SK-N-SH (cell line): ENCODE data around the gene CATSPER4. TPM values are rescaled to one million over a fixed set of nuclear protein-coding genes. Genes with fewer than 3 reads are reported as not detected.

Source experiments
- CTCF ChIA-PET: fragments of 300-600, 350-600 bp; formaldehyde crosslinking; extraction: SDS; loops from one replicate; lab custom pipeline; 2021; lab: Yijun Ruan, JAX
- POLR2A ChIA-PET: fragments of 350-600 bp; sonication (Branson Sonifier 250); formaldehyde crosslinking; extraction: SDS; loops from one replicate; lab custom pipeline; 2020; ENCODE audit warnings: antibody characterized with exemption, inconsistent platforms; lab: Yijun Ruan, JAX
- DNase-seq: peaks from one replicate; pipeline ENCODE4 v3.0.0; 2012
- H2AFZ ChIP-seq: fragments of 200-600 bp; sonication (generic); 2 replicates; pipeline ENCODE4 v1.8.1; 2016; ENCODE audit warnings: antibody characterized with exemption, mild to moderate bottlenecking, low read depth
- H3F3A ChIP-seq: fragments of 200-600 bp; sonication (generic); replicated peaks from 2 replicates; pipeline ENCODE3; 2016; ENCODE audit warnings: antibody characterized with exemption, mild to moderate bottlenecking; ENCODE audit not compliant: insufficient read depth
- H3K27ac ChIP-seq, 2 experiments: fragments of 200-500 bp in 1 of 2; fragments of 200-600 bp in 1 of 2; sonication (Bioruptor generic) in 1 of 2; sonication (generic), shearing (Covaris generic) in 1 of 2; 2 replicates each; pipeline versions ENCODE4 v1.5.1 to v1.6.1; 2014 to 2016; ENCODE audit warnings: low read depth in 2 of 2, inconsistent platforms in 1 of 2, low read length in 1 of 2, mild to moderate bottlenecking in 1 of 2, mixed read lengths in 1 of 2
- H3K27me3 ChIP-seq: fragments of 200-600 bp; sonication (generic), shearing (Covaris generic); 2 replicates; pipeline ENCODE4 v1.6.1; 2016; ENCODE audit warnings: mixed run types; ENCODE audit not compliant: insufficient read depth
- H3K36me3 ChIP-seq, 2 experiments: fragments of 200-500 bp in 1 of 2; fragments of 200-600 bp in 1 of 2; sonication (Bioruptor generic) in 1 of 2; sonication (generic) in 1 of 2; replicated peaks in 1 of 2; 2 replicates each; pipeline versions ENCODE3 to v1.5.1; 2014 to 2016; ENCODE audit warnings: low read length in 1 of 2, mild to moderate bottlenecking in 1 of 2; ENCODE audit not compliant: insufficient read depth in 2 of 2, control insufficient read depth in 1 of 2
- H3K4me1 ChIP-seq, 2 experiments: fragments of 200-500 bp in 1 of 2; fragments of 200-600 bp in 1 of 2; sonication (Bioruptor generic) in 1 of 2; sonication (generic), shearing (Covaris generic) in 1 of 2; 2 replicates each; pipeline versions ENCODE4 v1.5.1 to v1.6.1; 2014 to 2016; ENCODE audit warnings: low read depth in 1 of 2, low read length in 1 of 2, mixed run types in 1 of 2; ENCODE audit not compliant: insufficient read depth in 2 of 2, control insufficient read depth in 1 of 2
- H3K4me2 ChIP-seq: fragments of 200-600 bp; sonication (generic), shearing (Covaris generic); 2 replicates; pipeline ENCODE4 v1.6.1; 2017; ENCODE audit warnings: mixed run types
- H3K4me3 ChIP-seq, 2 experiments: fragments of 200-500 bp in 1 of 2; fragments of 200-600 bp in 1 of 2; sonication (Bioruptor generic) in 1 of 2; sonication (generic), shearing (Covaris generic) in 1 of 2; 2 replicates each; pipeline versions ENCODE4 v1.5.1 to v1.8.1; 2014 to 2016; ENCODE audit warnings: low read depth in 2 of 2, inconsistent platforms in 1 of 2, low read length in 1 of 2, mild to moderate bottlenecking in 1 of 2, mixed read lengths in 1 of 2, moderate library complexity in 1 of 2
- H3K79me2 ChIP-seq: fragments of 200-600 bp; sonication (generic); 2 replicates; pipeline ENCODE4 v1.8.1; 2017; ENCODE audit warnings: mild to moderate bottlenecking; ENCODE audit not compliant: insufficient read depth
- H3K9ac ChIP-seq: fragments of 200-600 bp; sonication (generic); 2 replicates; pipeline ENCODE4 v1.6.1; 2017; ENCODE audit warnings: mixed run types
- H3K9me2 ChIP-seq: fragments of 200-600 bp; sonication (generic); 2 replicates; pipeline ENCODE4 v1.6.1; 2017; ENCODE audit warnings: mixed run types
- H3K9me3 ChIP-seq: fragments of 200-600 bp; sonication (generic); 2 replicates; pipeline ENCODE4 v1.6.1; 2017; ENCODE audit warnings: mixed run types, mild to moderate bottlenecking, moderate library complexity
- H4K20me1 ChIP-seq: fragments of 200-600 bp; sonication (generic); 2 replicates; pipeline ENCODE4 v1.6.1; 2017; ENCODE audit warnings: mild to moderate bottlenecking, mixed run types; ENCODE audit not compliant: insufficient read depth
- CTCF ChIP-seq: fragments of 200-600 bp; sonication (generic); IDR thresholded peaks from 2 replicates; pipeline ENCODE4 v1.6.1; 2017; ENCODE audit warnings: antibody characterized with exemption, mild to moderate bottlenecking, moderate library complexity
- ELF1 ChIP-seq: IDR thresholded peaks from 2 replicates; pipeline ENCODE4 v1.4.0; 2012
- EP300 ChIP-seq, 2 experiments: IDR thresholded peaks; 2 replicates each; pipeline versions ENCODE4 v1.4.0 to v1.6.1; 2012; ENCODE audit warnings: borderline replicate concordance in 1 of 2, low read depth in 1 of 2, low read length in 1 of 2
- GABPA ChIP-seq: IDR thresholded peaks from 2 replicates; pipeline ENCODE4 v1.4.0; 2012; ENCODE audit warnings: low read depth, mild to moderate bottlenecking
- GATA2 ChIP-seq: sonication (generic); formaldehyde crosslinking; IDR thresholded peaks from 2 replicates; pipeline ENCODE4 v1.5.0; 2020; ENCODE audit warnings: mild to moderate bottlenecking, missing genetic modification reagents
- JUND ChIP-seq: IDR thresholded peaks from 2 replicates; pipeline ENCODE4 v1.4.0; 2012
- MXI1 ChIP-seq: IDR thresholded peaks from 2 replicates; pipeline ENCODE4 v1.6.1; 2012; ENCODE audit warnings: mild to moderate bottlenecking, low read depth, low read length, improper control_type of control experiment
- NFIC ChIP-seq: IDR thresholded peaks from 2 replicates; pipeline ENCODE4 v1.4.0; 2012; ENCODE audit warnings: borderline replicate concordance
- NRF1 ChIP-seq: IDR thresholded peaks from 2 replicates; pipeline ENCODE4 v1.6.1; 2012; ENCODE audit warnings: low read depth, mild to moderate bottlenecking, low read length
- POLR2AphosphoS5 ChIP-seq: IDR thresholded peaks from 2 replicates; pipeline ENCODE4 v1.6.1; 2012; ENCODE audit warnings: low read depth, low read length
- RXRA ChIP-seq: IDR thresholded peaks from 2 replicates; pipeline ENCODE4 v1.4.0; 2012; ENCODE audit warnings: low read depth, mild to moderate bottlenecking, borderline replicate concordance
- SIN3A ChIP-seq: IDR thresholded peaks from 2 replicates; pipeline ENCODE4 v1.6.1; 2012; ENCODE audit warnings: low read depth, mild to moderate bottlenecking, low read length, moderate library complexity, borderline replicate concordance
- TCF12 ChIP-seq: IDR thresholded peaks from 2 replicates; pipeline ENCODE4 v1.4.0; 2012
- TEAD4 ChIP-seq: IDR thresholded peaks from 2 replicates; pipeline ENCODE4 v1.4.0; 2012; ENCODE audit warnings: mild to moderate bottlenecking, borderline replicate concordance; ENCODE audit not compliant: insufficient read depth
- USF2 ChIP-seq: fragments of 150-350 bp; IDR thresholded peaks from 2 replicates; pipeline ENCODE4 v1.6.1; 2017; ENCODE audit warnings: antibody characterized with exemption, low read length, low read depth, borderline replicate concordance
- YY1 ChIP-seq: IDR thresholded peaks from 2 replicates; pipeline ENCODE4 v1.4.0; 2012; ENCODE audit warnings: low read depth, mild to moderate bottlenecking
- ZBTB33 ChIP-seq: IDR thresholded peaks from 2 replicates; pipeline ENCODE4 v1.4.0; 2012; ENCODE audit warnings: low read depth, borderline replicate concordance
- WGBS: methylation state at CpG from one replicate; pipeline ENCODE4 v1.1.6; 2017; ENCODE audit warnings: low lambda C conversion rate; 5-methylcytosine and 5-hydroxymethylcytosine counted together
- polyA plus RNA-seq, 3 experiments: library from polyadenylated mRNA; depleted of rRNA; stranded (reverse); fragments of >200 nt; gene quantifications; 2 replicates each; pipeline ENCODE4 v1.2.3, GENCODE V29; 2012
- TF ChIP-seq, protein P1 (sequence below): IDR thresholded peaks from 2 replicates; pipeline ENCODE4 v1.4.0; 2012; ENCODE audit warnings: low read depth, borderline replicate concordance
- TF ChIP-seq, protein P2 (sequence below): IDR thresholded peaks from 2 replicates; pipeline ENCODE4; 2012

The CATSPER4 gene
- polyA plus RNA-seq, 1 of the 3 experiments (the other 2 are of a cell fraction), result not detected

- Histone ChIP-seq H3K27ac (peak within 1 kb of the TSS in 1 of 2 experiments; percentile 60; a peak in 3 of 4 replicates), H3K4me3 (peak within 1 kb of the TSS in 1 of 2 experiments; percentile 43; a peak in 3 of 4 replicates), H3K9me3 (no peaks in the 10 kb centered on the region), H3K9me2 (no peaks in the 10 kb centered on the region), H3K4me1 (peaks cover 6 to 33% of the 10 kb centered on the region in 2 experiments; a peak in 1 of 4 replicates), H3K36me3 (no peaks in the 10 kb centered on the region), H3K9ac (no peak within 1 kb of the TSS), H2AFZ (peak within 1 kb of the TSS; percentile 70; the same call in 1 of the 2 replicates), H3F3A (no peaks in the 10 kb centered on the region), H3K27me3 (no peaks in the 10 kb centered on the region), H3K79me2 (no peaks in the 10 kb centered on the region), H4K20me1 (no peaks in the 10 kb centered on the region), H3K4me2 (peak within 1 kb of the TSS; percentile 8; the same call in 1 of the 2 replicates)
- 51% methylated on average over 6 of the region's 6 CpGs for WGBS
- DNase-seq, result no peak
- CTCF ChIA-PET, result interaction anchor here (0.6 to 13.7 kb wide), 7 partner anchors 11 to 439 kb away, joined by 3 to 131 read pairs (median 6); partner anchors contain the start of genes CEP85 and ZNF593
- POLR2A ChIA-PET, result no interaction called here
- TF ChIP-seq JUND (no peak), TEAD4 (no peak), ZBTB33 (no peak), YY1 (no peak), GATA2 (CRISPR knock-in tag) (no peak), MXI1 (no peak), NFIC (no peak), ELF1 (no peak), GABPA (no peak), EP300 (IDR thresholded peaks at IDR 0.05; ENCODE audit: borderline replicate concordance in 1 of 2, low read depth in 1 of 2, low read length in 1 of 2) (no peak)
- TF ChIP-seq, protein P1, sequence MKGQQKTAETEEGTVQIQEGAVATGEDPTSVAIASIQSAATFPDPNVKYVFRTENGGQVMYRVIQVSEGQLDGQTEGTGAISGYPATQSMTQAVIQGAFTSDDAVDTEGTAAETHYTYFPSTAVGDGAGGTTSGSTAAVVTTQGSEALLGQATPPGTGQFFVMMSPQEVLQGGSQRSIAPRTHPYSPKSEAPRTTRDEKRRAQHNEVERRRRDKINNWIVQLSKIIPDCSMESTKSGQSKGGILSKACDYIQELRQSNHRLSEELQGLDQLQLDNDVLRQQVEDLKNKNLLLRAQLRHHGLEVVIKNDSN, result no peak
Observed at GRCh38 chr1:26158908-26159742, 31.3 kb upstream of the CATSPER4 start, which contains the start of gene FAM110D. Gene FAM110D (plus strand): TSS chr1:26159079. CDS start chr1:26161292, 2,213 bp downstream.

DNA sequence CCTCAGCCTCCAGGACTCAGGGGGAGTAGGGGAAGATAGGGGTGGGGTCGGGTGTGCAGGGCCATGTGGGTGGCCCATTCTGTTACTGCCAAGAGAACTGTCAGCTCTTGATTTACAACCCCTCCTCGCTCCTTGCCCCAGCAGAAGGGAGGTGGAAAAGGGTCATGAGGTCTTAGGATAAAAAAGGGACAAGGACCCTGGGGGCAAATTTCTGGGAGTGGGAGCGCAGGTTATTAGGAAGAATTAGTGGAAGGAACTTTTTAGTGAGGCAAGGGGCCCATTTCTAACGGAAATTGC is 30.7 kb upstream of the CATSPER4 start:
- Histone ChIP-seq H3K27me3 (no peaks in the 10 kb centered on the region), H3K9me2 (no peaks in the 10 kb centered on the region), H3F3A (no peaks in the 10 kb centered on the region), H3K36me3 (no peaks in the 10 kb centered on the region), H3K9me3 (no peaks in the 10 kb centered on the region), H3K4me1 (peaks cover 6 to 36% of the 10 kb centered on the region in 2 experiments; a peak in 1 of 4 replicates), H4K20me1 (no peaks in the 10 kb centered on the region), H3K27ac (no peak overlapping the region), H3K9ac (no peak overlapping the region), H3K79me2 (no peaks in the 10 kb centered on the region), H2AFZ (no peak overlapping the region), H3K4me2 (peak overlapping the region; percentile 8; the same call in 1 of the 2 replicates), H3K4me3 (peak overlapping the region in 1 of 2 experiments; percentile 43; a peak in 2 of 4 replicates)
- ChIA-PET CTCF (interaction anchor here (13.7 kb wide), 1 partner anchor 13 kb away, joined by 131 read pairs; no protein-coding TSS in a partner anchor), POLR2A (no interaction called here)
- 78% methylated on average over 4 of the region's 4 CpGs for WGBS
- no peak for DNase-seq
- TF ChIP-seq RXRA (no peak), ELF1 (no peak), POLR2AphosphoS5 (no peak), NRF1 (no peak), CTCF (no peak), SIN3A (no peak), YY1 (no peak), USF2 (no peak), TCF12 (no peak), TEAD4 (no peak), GATA2 (CRISPR knock-in tag) (no peak)
- TF ChIP-seq, protein P1, result no peak
- TF ChIP-seq, protein P2, sequence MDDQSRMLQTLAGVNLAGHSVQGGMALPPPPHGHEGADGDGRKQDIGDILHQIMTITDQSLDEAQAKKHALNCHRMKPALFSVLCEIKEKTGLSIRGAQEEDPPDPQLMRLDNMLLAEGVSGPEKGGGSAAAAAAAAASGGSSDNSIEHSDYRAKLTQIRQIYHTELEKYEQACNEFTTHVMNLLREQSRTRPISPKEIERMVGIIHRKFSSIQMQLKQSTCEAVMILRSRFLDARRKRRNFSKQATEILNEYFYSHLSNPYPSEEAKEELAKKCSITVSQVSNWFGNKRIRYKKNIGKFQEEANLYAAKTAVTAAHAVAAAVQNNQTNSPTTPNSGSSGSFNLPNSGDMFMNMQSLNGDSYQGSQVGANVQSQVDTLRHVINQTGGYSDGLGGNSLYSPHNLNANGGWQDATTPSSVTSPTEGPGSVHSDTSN, result no peak
